Measurements from ENCODE around the gene TMEM179. TPM values are rescaled to one million over a fixed set of nuclear protein-coding genes. Genes with fewer than 3 reads are reported as not detected.

The TMEM179 gene
- total and polyA plus RNA-seq, 12 donors = 0.17 to 1.0 (median 0.39) TPM; not detected in 5

DNA sequence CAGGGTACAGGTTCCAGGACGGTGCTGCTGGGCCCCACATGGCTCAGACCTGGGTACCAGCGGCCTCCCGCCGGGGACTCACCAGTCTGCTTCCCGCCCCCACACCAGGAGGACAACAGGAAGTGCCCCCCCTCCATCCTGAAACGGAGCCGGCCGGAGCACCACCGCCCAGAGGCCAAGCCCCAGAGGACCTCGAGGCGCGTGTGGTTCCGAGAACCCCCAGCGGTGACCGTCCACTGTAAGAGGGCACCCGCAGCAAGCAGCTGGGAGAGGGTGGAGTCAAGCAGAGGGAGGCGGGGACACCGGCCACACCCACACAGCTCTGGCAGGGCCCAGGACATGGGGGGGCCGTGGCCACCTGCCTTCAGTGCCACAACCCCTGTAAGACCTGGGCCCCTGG, 16.9 kb downstream of the TMEM179 start:
- WGBS, 2 donors = 30 to 42% methylated on average over 19 of the region's 19 CpGs
- ATAC-seq = peak in 3 of 8 donors; percentile 4 to 14 (median 6)
- peak overlapping the region in 9 of 10 donors; percentile 58 to 94 (median 76) for H3K27ac ChIP-seq

DNA sequence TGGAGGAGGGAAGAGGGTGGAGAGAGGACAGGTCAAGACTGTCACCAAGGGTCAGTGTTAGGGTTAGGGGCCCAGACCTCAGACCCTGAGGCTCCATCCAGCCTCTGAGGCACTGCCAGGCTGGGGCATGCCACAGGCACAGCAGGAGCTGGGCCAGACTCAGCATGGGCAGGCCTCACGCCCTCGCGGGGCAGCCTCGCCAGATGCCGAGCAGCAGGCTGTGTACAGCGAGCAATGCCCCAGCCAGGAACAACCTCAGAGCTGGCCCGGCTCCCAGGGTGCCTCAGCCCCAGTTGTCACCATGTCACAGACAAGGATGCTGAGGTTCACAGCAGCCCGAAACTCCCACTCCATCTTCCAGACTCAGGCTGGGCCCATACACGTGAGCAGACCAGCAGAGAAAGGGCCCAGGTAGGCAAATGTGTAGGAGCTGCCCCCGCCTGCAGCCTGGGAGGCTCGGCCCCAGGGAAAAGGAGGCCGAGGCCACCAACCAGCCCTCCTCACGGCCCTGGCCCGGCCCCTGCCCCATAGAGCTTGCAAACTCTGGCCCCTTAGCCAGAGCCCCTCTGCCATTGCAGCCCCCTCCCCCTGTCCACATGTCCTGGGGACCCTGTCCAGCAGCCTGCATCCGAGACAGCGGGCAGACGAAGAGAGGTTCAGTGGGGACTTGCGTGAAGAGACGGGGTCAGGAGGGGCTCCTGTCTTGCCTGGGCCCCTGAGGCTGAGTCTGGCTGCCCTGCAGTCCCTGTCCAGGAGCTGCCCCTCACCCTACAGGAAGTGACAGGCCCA, 17.5 kb downstream of the TMEM179 start:
- WGBS, 2 donors = 48 to 57% methylated on average over 19 of the region's 19 CpGs
- TF ChIP-seq, protein P1, sequence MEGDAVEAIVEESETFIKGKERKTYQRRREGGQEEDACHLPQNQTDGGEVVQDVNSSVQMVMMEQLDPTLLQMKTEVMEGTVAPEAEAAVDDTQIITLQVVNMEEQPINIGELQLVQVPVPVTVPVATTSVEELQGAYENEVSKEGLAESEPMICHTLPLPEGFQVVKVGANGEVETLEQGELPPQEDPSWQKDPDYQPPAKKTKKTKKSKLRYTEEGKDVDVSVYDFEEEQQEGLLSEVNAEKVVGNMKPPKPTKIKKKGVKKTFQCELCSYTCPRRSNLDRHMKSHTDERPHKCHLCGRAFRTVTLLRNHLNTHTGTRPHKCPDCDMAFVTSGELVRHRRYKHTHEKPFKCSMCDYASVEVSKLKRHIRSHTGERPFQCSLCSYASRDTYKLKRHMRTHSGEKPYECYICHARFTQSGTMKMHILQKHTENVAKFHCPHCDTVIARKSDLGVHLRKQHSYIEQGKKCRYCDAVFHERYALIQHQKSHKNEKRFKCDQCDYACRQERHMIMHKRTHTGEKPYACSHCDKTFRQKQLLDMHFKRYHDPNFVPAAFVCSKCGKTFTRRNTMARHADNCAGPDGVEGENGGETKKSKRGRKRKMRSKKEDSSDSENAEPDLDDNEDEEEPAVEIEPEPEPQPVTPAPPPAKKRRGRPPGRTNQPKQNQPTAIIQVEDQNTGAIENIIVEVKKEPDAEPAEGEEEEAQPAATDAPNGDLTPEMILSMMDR (IDR thresholded peaks at IDR 0.05) = no peak
- Histone ChIP-seq H3K4me1 (peaks cover 8 to 67% (median 43%) of the 10 kb centered on the region in 9 donors), H3K27me3 (peaks cover 0 to 18% (median 5%) of the 10 kb centered on the region in 7 donors), H3K36me3 (peaks cover 0 to 18% (median 0%) of the 10 kb centered on the region in 9 donors), H3K27ac (peak overlapping the region; percentile 53 to 94 (median 74)), H3K4me3 (no peak overlapping the region), H3K9me3 (no peaks in the 10 kb centered on the region)
- ATAC-seq (peak; percentile 24 to 77 (median 58)), DNase-seq (peak; percentile 80 to 81)
- intact Hi-C loops (cut with DNase I) = loop anchor here in 3 of 10 donors (10.0 kb wide), 1 partner anchor 138 kb away; the partner anchor contains the start of gene ADSS1 (in 3 of the 3)

More for the DNA sequence above, 16.9 kb downstream of the TMEM179 start:
- peaks cover 0 to 18% (median 0%) of the 10 kb centered on the region in 9 donors for H3K36me3 ChIP-seq
- DNase-seq = peak in 1 of 2 donors; percentile 14
- no peak overlapping the region for H3K4me3 ChIP-seq
- TF ChIP-seq, protein P1 (IDR thresholded peaks at IDR 0.05) = no peak
- peaks cover 8 to 60% (median 43%) of the 10 kb centered on the region in 9 donors for H3K4me1 ChIP-seq
- intact Hi-C loops (cut with DNase I) = loop anchor here in 3 of 10 donors (10.0 kb wide), 1 partner anchor 137 kb away; the partner anchor contains the start of gene ADSS1 (in 3 of the 3)
- H3K9me3 ChIP-seq = no peaks in the 10 kb centered on the region
- H3K27me3 ChIP-seq = peaks cover 0 to 18% (median 5%) of the 10 kb centered on the region in 7 donors

DNA sequence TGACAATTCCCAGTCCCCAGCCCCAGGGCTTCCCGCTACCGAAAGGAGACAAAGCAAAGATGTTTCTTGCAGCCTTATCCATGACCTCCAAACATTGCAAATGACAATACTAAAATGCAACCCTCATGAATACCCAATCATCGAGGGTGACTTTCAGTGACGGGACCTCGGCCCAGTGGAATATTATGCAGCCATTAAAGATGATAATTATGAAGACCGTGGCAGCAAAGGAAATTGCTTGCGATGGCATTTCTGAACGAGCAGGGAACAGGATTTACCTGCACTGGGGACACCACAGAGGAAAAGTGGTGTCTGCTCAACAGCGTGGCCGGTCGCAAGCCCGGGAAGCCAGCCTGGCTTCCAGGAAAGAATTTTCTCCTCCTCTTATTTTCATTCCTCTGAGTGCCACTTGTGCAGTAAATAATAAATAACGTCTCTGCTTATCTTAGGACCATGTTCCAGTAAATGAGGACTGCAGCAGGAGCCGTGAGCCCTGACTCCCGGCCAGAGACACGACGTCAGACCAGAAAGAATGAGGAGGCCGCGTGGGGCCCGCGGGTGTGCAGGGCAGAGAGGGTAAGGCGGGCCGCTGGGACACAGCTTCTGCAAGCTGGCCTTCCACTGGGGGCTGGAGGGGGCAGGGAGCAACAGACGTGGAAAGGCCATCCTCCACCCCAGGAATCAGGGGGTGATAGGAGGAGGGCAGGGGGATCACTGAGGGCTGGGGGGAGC, 18.4 kb downstream of the TMEM179 start:
- ATAC-seq (peak in 7 of 8 donors; percentile 24 to 57 (median 28)), DNase-seq (peak; percentile 53 to 71)
- 41 to 46% methylated on average over 24 of the region's 24 CpGs for WGBS, 2 donors
- intact Hi-C loops (cut with DNase I) = loop anchor here in 3 of 10 donors (10.0 kb wide), 1 partner anchor 139 kb away; the partner anchor contains the start of gene ADSS1 (in 3 of the 3)
- Histone ChIP-seq H3K27me3 (peaks cover 0 to 18% (median 5%) of the 10 kb centered on the region in 7 donors), H3K27ac (peak overlapping the region; percentile 53 to 94 (median 76)), H3K4me1 (peaks cover 8 to 76% (median 43%) of the 10 kb centered on the region in 9 donors), H3K4me3 (no peak overlapping the region), H3K36me3 (peaks cover 0 to 18% (median 0%) of the 10 kb centered on the region in 9 donors), H3K9me3 (no peaks in the 10 kb centered on the region)
- TF ChIP-seq, protein P1 (IDR thresholded peaks at IDR 0.05) = no peak

DNA sequence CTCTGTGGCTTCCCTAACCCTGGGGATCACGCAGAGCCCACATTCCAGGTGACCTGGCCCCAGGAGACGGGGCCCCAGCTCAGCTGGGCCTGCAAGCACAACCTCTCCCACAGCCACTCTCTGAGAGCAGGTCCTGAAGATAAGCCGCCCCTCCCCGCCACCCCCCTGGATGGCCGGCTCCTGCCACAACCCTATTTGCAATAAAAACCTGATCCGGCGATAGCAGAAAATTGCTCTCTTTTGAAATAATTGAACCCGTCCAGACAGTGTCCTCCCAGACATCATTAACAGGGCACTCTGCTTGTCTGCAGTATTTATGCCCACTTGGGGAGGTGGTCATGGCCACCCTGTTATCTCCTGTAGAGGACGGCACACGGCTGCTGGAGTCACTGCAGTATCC, 20.0 kb downstream of the TMEM179 start:
- H3K27ac ChIP-seq = peak overlapping the region; percentile 48 to 94 (median 74)
- WGBS, 2 donors = 41 to 56% methylated on average over 10 of the region's 10 CpGs
- no peak for DNase-seq
- peaks cover 0 to 18% (median 5%) of the 10 kb centered on the region in 7 donors for H3K27me3 ChIP-seq
- TF ChIP-seq, protein P1 (IDR thresholded peaks at IDR 0.05) = no peak
- H3K4me1 ChIP-seq = peaks cover 8 to 91% (median 43%) of the 10 kb centered on the region in 9 donors
- no peaks in the 10 kb centered on the region for H3K9me3 ChIP-seq
- peak overlapping the region in 1 of 10 donors; percentile 6 for H3K4me3 ChIP-seq
- no peak for ATAC-seq
- intact Hi-C loops (cut with DNase I) = loop anchor here in 3 of 10 donors (10.0 kb wide), 1 partner anchor 140 kb away; the partner anchor contains the start of gene ADSS1 (in 3 of the 3)
- H3K36me3 ChIP-seq = peaks cover 0 to 18% (median 0%) of the 10 kb centered on the region in 9 donors
